Hematopoietic multipotent progenitor cell treated with erythropoietin and hydrocortisone succinate and interleukin-3 and kit ligand, for 15 days (in vitro differentiated cells): Measurements from ENCODE around the gene PLEKHG4.
A peak's percentile ranks its signal among the peaks of the same experiment; 100 is the strongest.

Source experiments
- DNase-seq: peaks from one replicate; pipeline ENCODE4 v3.0.0-alpha.2; 2015; ENCODE audit warnings: low spot score

Gene PLEKHG4

DNA sequence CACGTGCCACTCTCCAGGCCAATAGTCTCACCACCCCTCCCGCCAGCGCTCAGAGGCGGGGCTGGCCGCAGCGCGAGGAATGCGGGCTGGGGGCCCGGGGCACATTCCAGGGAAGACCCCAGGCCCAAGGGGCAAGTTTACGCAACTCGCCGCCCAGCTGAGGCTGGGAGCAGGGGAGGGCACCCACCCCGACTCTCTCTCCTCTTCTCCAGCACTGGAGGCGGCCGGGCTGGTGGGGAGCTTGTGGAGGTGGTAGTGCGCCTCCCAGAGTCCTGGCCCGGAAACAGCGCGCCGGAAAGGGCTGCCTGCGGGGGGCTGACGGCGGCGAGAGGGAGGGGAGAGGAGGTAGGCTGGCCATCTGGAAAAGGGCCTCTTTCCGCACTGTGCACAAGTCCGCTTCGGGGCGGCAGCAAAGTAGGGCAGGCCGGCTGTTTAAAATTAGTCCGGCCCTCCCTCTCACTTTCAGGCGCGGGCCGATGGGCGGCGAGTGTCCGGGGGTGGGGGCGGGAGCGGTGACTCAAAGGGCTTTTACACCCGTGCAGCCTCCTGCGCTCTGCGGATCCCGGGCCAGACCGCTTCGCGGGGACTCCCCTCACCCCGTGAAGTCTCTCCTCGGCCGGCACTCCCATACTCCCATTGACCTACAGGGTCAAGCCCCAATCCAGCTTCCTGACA lies 33.1 kb upstream of the PLEKHG4 start:
- DNase-seq: peak; percentile 27

DNA sequence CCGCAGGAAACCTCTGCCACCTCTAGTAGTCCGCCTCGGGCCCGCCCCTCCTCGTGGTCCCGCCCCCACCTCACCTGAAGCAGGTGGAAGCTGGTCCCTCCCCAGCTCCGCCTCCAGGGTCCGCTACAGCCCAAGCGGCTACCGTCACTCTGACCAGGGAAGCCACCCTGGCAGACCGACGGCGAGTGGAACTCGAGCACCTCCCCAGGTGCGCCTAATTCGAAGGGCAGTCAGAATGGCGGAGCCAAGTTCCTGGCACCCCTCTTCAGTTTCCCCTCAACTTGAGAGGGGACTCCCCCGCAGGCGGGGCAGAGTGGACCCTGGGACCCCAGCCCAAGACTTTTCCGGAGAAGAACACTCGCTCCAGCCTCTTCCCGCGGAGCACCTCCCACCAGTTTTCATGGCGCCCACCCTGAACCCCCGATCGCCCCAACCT lies 32.6 kb upstream of the PLEKHG4 start:
- peak; percentile 34 for DNase-seq

DNA sequence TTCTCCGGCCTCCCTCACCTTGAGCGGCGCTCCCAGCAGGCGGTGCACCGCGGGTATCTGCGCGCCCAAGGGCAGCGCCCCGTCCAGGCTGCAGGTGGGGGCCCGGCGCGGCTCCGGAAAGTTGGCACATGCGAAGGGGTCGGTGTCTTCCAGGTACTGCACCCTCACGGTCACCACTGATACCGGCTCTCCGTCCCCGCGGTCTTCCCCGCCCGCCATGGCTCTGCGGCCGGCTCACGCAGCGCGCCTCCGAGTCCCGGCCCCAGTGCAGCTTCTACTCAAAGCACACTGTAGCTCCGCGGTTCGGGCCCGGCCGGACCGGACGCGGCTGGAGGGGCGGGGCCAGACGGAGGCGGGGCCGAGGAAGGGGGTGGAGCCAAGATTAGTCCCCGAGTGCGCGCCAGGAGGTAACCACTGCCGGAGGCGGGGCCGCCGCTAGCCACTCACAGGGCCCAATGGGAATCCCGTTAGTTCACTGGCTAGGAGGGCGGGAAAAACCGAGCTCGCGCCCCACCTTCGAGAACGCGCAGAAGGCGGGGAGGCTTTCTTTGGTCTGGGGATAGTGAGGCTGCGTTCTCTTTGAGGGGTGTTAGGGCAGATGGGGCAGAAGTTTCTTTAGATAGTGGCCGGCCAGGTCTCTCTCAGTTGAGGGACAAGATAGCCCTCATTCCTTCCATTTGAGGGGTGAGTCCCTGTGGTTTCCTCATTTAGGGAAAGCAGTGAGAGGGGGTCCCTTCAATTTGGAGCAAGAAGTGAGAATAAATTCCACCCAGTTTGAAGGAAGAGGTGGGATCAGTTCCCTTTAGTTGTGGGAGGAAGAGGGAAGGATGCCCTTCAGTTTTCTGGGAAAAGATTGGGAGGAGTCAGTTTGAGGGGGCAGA lies 31.9 kb upstream of the PLEKHG4 start, which contains the start of gene FHOD1:
Gene FHOD1 (minus strand): TSS at position 290 of the 881 bp plus-strand sequence. CDS start 71 bp downstream, at position 219.
- DNase-seq: peak; percentile 95

DNA sequence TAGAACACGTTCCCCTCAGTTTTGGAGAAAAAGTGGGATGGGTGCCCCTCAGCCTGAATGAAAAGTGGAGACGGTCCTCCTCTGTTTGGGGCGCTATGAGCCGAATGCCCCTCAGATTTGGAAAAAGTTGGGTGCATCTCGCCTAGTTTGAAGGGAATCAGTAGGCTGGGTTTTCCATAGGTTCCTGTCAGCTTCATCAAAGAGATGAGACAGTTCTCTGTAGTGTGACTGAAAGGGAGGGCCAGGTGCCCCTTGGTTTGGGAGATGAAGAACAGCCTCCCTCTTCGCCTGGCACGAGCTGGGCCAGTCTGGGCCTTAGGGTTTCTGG lies 31.3 kb upstream of the PLEKHG4 start:
- DNase-seq: no peak

DNA sequence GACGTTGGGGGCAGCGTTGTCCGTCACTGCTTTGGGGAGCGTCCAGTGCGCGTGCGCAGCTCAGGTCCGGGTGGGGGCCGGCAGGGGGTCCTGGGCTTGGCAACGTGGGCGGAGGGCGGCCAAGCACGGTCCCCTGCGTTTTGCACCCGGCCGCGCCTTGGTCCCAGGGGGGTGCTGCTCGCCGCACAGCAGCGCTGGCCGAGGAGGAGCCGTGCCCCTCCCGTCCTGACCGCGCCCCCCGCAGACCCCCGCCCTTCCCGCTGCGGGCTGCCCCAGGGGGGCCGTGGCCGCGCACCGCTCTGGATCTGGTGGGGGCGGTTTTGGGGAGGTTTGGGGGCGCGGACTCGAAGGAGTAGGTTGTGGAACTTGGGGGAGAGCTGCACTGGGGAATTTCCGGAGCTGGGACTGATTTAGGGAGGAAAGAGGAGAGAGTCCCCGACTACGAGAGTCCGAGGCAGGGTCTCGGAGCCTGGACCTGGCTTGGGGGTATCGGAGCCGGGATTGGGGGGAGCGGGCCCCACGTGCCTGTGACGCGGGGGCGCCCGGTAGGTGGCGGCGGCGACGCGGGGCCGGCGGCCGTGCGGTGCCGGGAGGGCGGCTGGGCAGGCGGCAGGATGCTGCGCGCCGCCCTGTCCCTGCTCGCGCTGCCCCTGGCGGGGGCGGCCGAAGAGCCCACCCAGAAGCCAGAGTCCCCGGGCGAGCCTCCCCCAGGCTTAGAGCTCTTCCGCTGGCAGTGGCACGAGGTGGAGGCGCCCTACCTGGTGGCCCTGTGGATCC lies 30.7 kb upstream of the PLEKHG4 start, which contains the start of gene SLC9A5:
Gene SLC9A5 (plus strand): TSS at position 579 of the 777 bp plus-strand sequence. CDS start 36 bp downstream, at position 615.
- no peak for DNase-seq

DNA sequence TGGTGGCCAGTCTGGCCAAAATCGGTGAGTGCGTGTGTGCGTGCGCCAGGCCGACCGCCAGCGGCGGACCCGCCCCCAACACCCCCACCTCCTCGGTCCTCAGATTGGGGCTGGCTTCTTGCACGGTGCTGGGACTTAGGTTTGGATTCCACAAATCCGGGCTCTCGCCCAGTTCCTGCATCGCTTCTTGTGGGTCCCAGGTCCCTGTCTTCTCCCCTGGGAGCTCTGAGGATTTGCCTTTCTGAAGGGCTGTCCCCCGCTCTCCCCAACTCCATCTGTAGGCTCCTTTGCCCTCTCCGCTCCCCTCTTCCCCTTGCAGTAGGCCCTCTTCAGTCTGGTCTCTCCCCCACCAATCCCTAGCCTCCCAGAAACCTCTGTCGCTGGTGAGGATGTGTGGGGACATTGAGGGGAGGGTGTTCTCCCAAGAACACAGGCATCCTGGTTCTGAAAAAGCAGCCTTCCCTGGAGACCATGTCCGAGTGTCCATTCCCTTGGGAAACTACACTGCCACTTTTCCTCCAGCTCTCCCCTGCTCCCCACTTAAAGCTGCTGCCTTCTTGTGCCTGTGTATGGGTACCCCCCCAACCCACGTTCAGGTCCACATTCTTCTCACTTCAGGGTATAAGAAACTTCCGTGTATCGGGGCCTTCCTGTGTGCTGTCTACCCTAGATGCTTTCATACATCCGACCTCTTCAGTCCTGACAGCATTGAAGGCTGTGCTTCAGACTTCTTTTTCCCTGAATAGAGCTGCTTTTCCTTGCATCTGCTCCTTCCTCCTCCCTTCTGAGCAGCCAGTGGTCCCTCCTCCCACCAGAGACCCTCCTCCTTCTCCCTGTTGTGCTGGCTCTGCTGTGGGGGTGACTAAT lies 29.9 kb upstream of the PLEKHG4 start:
- no peak for DNase-seq

DNA sequence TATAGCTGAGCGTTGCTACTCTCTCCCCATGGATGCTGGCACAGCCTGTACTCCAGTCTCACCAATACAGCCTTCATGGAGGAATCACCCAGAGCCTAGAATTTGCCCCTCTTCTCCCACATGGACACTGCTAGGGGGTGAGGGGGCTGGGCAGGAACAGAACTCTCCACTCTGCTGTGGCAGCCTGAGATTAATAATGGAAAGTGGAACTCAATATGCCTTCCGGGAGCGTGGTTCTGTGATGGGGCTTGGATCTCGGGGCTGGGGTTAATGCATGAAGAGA lies 29.3 kb upstream of the PLEKHG4 start:
- no peak for DNase-seq

DNA sequence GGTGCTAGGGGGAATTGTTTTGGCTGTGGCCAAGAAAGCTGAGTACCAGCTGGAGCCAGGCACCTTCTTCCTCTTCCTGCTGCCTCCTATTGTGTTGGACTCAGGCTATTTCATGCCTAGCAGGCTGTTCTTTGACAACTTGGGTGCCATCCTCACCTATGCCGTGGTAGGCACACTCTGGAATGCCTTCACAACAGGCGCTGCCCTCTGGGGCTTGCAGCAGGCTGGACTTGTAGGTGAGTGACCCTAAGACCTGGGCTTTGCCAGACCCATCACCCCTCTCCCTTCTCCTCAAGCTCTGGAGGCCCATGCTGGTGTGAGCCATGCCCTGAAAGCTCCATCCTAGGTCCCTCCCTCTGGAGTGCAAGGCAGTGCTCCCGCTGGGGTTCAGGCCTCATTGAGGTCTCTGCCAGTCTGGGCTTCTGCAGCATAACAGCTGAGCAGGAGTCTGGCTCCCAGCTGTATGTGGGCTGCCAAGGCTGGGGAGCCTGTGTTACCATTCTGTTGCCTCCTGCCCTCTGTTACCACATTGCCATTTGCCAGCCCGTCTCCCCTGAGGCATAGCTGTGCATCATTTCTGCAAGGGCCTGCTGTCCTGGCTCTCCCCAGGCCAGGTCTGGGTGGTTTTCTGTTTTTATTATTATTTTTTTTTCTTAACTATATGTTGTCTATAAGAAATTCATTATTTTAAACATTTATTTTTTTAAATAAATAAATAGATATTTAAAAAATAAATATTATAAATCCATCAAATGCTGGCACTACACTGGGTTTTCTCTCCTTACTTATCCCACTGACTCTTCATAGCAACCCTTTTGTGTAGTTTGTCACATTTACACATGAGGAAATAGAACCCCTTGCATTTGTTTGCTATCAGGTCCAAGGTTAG lies 26.5 kb upstream of the PLEKHG4 start:
- no peak for DNase-seq

DNA sequence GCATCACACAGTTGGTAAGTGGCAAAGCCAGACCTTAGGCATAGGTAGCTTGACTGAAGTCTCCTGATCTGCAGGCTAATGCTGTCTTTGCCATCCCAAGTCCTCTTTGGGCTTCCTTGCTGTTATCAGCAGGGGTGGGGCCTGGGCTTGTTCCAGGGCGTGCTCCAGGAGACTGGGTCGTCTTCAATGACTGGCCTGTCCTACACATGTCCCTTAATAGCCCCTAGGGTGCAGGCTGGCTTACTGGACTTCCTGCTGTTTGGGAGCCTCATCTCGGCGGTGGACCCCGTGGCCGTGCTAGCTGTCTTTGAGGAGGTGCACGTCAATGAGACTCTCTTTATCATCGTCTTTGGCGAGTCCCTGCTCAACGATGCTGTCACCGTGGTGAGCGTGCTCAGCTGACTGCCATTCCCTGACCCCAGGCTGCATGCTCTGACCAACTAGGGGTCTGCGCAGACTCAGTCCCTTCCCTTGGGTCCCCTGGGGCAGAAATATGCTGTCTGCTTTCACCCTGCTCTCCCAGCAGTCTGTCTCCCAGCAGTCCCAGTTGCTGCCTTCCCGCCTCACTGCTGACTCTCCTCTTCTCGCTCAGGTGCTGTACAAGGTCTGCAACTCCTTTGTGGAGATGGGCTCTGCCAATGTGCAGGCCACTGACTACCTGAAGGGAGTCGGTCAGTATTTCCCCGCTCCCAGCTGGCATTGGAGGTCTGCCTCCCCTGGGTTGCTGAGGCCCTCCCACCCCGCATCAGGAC lies 24.4 kb upstream of the PLEKHG4 start:
- DNase-seq: peak; percentile 53

DNA sequence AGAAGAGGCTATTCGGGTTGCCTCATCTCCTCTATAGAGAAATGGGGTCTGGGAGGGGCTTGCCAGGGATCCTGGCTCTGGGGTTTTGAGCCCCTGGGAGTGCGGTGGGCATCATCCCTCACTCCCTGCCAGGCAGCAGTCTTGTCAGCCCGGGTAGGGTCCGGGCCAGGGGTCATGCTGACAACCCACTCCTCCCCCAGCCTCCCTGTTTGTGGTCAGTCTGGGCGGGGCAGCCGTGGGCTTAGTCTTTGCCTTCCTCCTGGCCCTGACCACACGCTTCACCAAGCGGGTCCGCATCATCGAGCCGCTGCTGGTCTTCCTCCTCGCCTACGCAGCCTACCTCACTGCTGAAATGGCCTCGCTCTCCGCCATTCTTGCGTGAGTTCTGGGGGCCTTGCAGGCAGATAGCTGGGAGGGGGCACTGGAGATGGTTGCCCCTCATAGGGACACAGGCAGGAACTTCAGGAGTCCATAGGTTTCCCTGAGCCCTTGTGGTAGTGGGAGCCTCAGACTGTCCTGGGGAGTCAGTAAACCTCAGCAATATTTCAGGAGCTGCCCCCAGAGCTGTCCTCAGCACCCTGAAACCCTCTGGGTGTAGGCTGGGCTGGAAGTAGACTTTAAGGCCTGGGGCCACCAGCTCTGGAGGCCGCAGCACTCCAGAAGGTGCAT lies 23.6 kb upstream of the PLEKHG4 start:
- DNase-seq: no peak

DNA sequence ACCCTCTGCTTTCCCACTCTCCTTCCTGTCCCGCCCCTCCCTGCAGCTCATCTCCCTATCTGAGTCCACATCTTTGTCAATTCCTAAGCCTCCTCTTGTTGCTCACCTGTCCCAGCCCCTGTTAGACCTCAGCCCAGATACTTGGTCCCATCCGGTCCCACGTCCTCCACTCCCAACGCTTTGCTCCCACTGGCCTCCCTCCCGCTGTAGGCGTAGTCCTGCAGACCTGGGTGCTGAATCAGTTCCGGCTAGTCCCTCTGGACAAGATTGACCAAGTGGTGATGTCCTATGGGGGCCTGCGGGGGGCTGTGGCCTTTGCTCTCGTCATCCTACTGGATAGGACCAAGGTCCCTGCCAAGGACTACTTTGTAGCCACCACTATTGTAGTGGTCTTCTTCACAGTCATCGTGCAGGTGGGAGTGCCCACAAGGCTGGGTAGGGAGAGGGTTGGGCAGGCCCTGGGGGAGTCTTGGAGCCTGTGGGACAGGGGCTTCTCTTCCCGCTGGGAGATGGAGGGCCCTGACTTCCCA lies 22.6 kb upstream of the PLEKHG4 start:
- no peak for DNase-seq

DNA sequence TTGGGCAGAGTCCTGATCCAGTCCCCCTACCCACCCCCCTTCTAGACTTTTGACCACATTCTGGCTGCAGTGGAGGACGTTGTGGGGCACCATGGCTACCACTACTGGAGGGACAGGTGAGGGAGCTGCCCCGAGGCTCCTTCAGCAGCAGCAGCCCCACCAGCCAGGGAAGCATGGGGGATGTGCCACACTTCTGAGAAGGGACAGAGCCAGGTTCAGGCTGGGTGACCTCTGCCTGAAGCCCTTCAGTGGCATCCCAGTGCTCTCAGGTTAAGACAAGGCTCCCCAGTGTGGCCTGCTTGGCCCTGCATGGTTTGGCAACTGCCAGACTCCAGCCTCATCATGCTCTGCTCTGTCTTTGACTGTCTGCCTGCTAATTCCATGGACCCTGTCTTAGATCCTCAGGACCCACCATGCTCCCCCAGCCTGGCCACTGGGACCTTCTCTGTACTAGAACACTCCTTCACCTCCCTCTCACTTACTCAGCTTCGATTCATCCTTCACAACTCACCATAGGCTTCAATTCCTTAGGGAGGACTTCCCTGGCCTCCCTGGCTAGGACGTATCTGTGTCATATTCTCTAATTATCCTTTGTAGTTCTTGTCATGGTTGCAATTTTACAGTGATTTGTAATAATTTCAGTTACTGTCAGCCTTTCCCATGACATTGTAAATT lies 21.7 kb upstream of the PLEKHG4 start:
- DNase-seq: no peak

DNA sequence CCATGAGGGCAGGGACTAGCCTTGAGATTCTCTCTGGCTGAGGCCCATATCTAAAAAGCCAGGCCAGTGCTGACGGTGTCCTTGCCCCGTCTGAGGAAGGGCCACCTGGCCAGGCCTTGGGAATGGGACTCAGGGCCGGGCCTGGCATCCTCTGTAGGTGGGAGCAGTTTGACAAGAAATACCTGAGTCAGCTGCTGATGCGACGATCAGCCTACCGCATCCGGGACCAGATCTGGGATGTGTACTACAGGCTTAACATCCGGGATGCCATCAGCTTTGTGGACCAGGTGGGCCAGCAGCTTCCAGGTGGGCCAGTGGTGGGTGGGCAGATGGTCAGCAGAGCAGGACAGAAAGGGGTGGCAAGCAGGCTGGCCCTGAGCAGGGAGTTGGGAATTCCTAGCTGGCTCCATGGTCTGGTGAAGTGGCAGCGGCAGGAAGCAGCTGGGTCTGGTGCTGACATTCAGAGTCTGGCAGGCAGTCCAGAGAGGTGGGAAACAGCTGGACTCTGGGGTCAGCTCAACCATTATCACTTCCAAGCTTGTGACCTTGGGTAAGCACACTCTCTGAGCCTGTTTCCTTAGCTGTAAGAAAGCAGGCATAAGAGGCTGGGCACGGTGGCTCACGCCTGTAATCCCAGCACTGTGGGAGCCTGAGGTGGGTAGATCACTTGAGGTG lies 21.0 kb upstream of the PLEKHG4 start:
- no peak for DNase-seq

DNA sequence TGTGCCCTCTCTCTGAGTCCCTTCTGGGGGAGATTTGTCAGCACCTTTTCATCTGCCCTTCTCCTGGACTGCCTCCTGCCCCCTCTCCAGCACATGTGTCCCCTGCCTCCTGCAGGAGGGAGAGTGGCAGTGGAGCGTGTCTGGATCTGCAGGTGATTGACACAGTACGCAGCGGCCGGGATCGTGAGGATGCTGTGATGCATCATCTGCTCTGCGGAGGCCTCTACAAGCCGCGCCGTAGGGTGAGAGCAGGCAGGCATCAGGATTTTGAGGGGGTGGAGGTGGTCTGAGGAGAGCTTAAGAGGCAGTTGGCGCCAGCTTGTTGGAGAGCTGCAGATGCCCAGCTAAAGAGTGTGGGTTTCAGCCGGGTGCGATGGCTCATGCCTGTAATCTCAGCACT lies 19.6 kb upstream of the PLEKHG4 start:
- DNase-seq: no peak

DNA sequence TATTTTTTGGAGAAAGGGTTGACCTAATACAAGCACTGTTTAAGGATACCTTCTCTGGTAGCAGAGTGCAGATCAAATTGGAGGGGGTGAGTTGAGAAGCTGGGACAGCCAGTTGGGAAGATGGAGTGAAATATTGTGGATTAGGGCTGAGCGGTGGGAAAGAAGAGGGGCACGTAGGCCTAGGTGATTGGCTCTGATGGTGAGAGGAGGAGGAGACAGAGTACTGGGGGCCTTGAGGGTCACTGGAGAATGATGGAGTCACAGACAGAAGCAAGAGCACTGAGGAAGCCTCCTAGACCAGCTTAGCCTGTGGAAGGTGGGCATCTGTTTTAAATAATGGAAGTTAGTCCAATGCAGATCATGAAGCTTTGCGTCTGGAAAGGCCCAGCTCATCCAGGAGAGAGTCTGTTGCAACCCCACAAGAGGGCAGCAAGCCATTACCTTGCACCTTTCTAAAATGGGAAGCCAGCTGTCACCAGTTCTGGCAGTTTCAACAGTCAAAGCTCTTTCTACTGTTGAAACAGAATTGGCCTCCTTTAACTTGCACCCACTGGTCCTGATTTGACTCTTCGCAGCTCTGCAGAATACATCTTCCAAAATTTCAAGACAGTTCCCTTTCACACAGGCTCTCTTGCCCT lies 18.8 kb upstream of the PLEKHG4 start:
- peak; percentile 77 for DNase-seq

DNA sequence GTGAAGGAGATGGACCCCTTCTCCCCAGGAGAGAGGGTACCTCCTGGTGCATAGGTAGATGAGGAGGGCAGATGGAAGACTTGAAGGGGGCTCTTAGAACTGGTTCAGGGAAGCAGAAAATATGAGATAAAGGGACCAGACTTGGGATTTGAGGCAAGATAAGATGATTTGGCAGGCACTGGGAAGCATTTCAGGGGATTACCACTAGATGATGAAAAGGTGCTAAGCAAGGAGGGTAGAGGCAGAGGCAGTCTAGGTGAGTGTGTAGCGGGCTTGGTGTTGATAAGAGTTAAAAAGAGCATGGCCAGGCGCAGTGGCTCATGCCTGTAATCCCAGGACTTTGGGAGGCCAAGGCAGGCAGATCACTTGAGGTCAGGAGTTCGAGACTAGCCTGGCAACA lies 16.1 kb upstream of the PLEKHG4 start:
- DNase-seq: no peak

DNA sequence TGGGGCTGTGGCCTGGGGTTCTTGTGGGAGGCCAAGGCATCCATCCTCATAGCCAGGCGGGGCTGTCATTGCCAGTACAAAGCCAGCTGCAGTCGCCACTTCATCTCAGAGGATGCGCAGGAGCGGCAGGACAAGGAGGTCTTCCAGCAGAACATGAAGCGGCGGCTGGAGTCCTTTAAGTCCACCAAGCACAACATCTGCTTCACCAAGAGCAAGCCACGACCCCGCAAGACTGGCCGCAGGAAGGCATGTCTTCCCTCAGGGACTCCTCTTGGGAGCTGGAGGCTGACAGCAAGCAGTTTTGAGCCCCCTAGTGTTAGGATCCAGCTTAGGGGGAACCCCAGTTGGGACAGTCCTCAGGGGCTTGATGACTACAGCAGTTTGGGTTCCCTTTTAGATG lies 15.1 kb upstream of the PLEKHG4 start:
- no peak for DNase-seq

DNA sequence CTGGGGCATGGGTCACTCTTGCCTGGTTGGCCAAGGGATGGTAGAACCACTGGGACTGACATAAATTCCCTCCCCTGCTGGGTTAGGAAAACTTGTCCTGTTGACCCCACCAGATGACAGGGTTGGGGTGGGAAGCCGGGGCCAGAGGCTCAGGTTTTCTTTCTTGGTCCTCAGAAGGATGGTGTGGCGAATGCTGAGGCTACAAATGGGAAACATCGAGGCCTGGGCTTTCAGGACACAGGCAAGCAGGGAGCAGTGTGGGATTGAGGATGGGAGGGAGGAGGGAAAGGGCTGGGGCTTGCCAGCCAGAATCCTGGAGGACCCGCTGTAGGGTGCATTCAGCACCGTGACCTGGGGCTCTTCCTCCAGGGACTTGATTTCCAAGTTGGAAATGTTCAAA lies 14.5 kb upstream of the PLEKHG4 start:
- DNase-seq: no peak
